IMR-90 (cell line): ENCODE measurements around the gene AXIN2. TPM values are rescaled to one million over a fixed set of nuclear protein-coding genes. Genes with fewer than 3 reads are reported as not detected.

Experiments used
- ATAC-seq: fragments of 200-7000 bp; cut with Tn5 transposase; 2 replicates; pipeline ENCODE4 v1.9.1; 2020; ENCODE audit warnings: low read depth, mild to moderate bottlenecking, moderate library complexity
- BruUV-seq: library from RNA; stranded (reverse); fragments of 400-500 nt; replicated peaks from 2 replicates; lab custom pipeline; 2021; lab: Mats Ljungman, UMichigan
- CTCF ChIA-PET: fragments of 300-600 bp; formaldehyde crosslinking; extraction: SDS; loops from one replicate; lab custom pipeline; 2021; ENCODE audit warnings: antibody characterized with exemption; lab: Yijun Ruan, JAX
- POLR2A ChIA-PET: fragments of 300-600 bp; sonication (Branson Sonifier 250); formaldehyde crosslinking; loops from one replicate; lab custom pipeline; 2022; ENCODE audit warnings: antibody characterized with exemption; ENCODE audit not compliant: unreplicated experiment; lab: Charles Lee
- DNase-seq: peaks from one replicate; pipeline ENCODE4 v3.0.0; 2013
- H2AFZ ChIP-seq: replicated peaks from 2 replicates; pipeline ENCODE3; 2013; ENCODE audit warnings: low read length, mild to moderate bottlenecking; ENCODE audit not compliant: poor library complexity
- H2AK5ac ChIP-seq: 2 replicates; pipeline ENCODE4 v1.6.1; 2013; ENCODE audit warnings: low read depth, low read length, inconsistent platforms
- H2AK9ac ChIP-seq: replicated peaks from 2 replicates; pipeline ENCODE3; 2013; ENCODE audit warnings: mild to moderate bottlenecking, low read depth, low read length, moderate library complexity; ENCODE audit not compliant: poor library complexity
- H2BK120ac ChIP-seq: 2 replicates; pipeline ENCODE4 v1.6.1; 2013; ENCODE audit warnings: low read depth, low read length, inconsistent platforms
- H2BK15ac ChIP-seq: 3 replicates; pipeline ENCODE4 v1.6.1; 2013; ENCODE audit warnings: low read depth, low read length, inconsistent platforms
- H2BK20ac ChIP-seq: 2 replicates; pipeline ENCODE4 v1.6.1; 2013; ENCODE audit warnings: low read depth, mild to moderate bottlenecking, inconsistent platforms, low read length, moderate library complexity
- H2BK5ac ChIP-seq: 2 replicates; pipeline ENCODE4 v1.6.1; 2013; ENCODE audit warnings: mild to moderate bottlenecking, low read depth, low read length, inconsistent platforms; ENCODE audit not compliant: poor library complexity, severe bottlenecking
- H3K14ac ChIP-seq: replicated peaks from 2 replicates; pipeline ENCODE4 v1.6.1; 2013; ENCODE audit warnings: low read depth, low read length, inconsistent platforms
- H3K18ac ChIP-seq: 2 replicates; pipeline ENCODE4 v1.6.1; 2013; ENCODE audit warnings: low read depth, low read length, control low read depth
- H3K23ac ChIP-seq: 2 replicates; pipeline ENCODE4 v1.6.1; 2013; ENCODE audit warnings: low read depth, low read length, inconsistent platforms
- H3K27ac ChIP-seq: 2 replicates; pipeline ENCODE4 v1.5.1; 2013; ENCODE audit warnings: mild to moderate bottlenecking, control low read depth, low read length; ENCODE audit not compliant: insufficient read depth
- H3K27me3 ChIP-seq: 2 replicates; pipeline ENCODE4 v1.6.1; 2013; ENCODE audit warnings: low read length; ENCODE audit not compliant: control insufficient read depth, insufficient read depth
- H3K36me3 ChIP-seq: 2 replicates; pipeline ENCODE4 v1.6.1; 2013; ENCODE audit warnings: low read length, mixed read lengths; ENCODE audit not compliant: control insufficient read depth, insufficient read depth
- H3K4ac ChIP-seq: 2 replicates; pipeline ENCODE4 v1.6.1; 2013; ENCODE audit warnings: low read depth, low read length, inconsistent platforms
- H3K4me1 ChIP-seq: 2 replicates; pipeline ENCODE4 v1.6.1; 2013; ENCODE audit warnings: low read length, mixed read lengths; ENCODE audit not compliant: control insufficient read depth, insufficient read depth
- H3K4me2 ChIP-seq: 2 replicates; pipeline ENCODE4 v1.6.1; 2013; ENCODE audit warnings: low read depth, mild to moderate bottlenecking, control low read depth, low read length, moderate library complexity
- H3K4me3 ChIP-seq: 2 replicates; pipeline ENCODE4 v1.5.1; 2013; ENCODE audit warnings: low read depth, mild to moderate bottlenecking, control low read depth, low read length, moderate library complexity; ENCODE audit not compliant: insufficient read depth
- H3K56ac ChIP-seq: 2 replicates; pipeline ENCODE4 v1.6.1; 2013; ENCODE audit warnings: low read length, inconsistent platforms; ENCODE audit not compliant: insufficient read depth; ENCODE audit errors: extremely low read depth
- H3K79me1 ChIP-seq, 2 experiments: 2 replicates each; pipeline ENCODE4 v1.6.1; 2013; ENCODE audit warnings: low read length in 2 of 2, inconsistent platforms in 1 of 2, low read depth in 1 of 2
- H3K9ac ChIP-seq: 2 replicates; pipeline ENCODE4 v1.6.1; 2013; ENCODE audit warnings: low read depth, low read length, control low read depth
- H3K9me1 ChIP-seq: 2 replicates; pipeline ENCODE4 v1.6.1; 2013; ENCODE audit warnings: low read length, inconsistent platforms; ENCODE audit not compliant: insufficient read depth
- H3K9me3 ChIP-seq: 2 replicates; pipeline ENCODE4 v1.6.1; 2013; ENCODE audit warnings: low read length; ENCODE audit not compliant: control insufficient read depth, insufficient read depth
- H4K20me1 ChIP-seq: 2 replicates; pipeline ENCODE4 v1.6.1; 2013; ENCODE audit warnings: low read length, inconsistent platforms; ENCODE audit not compliant: insufficient read depth
- H4K5ac ChIP-seq: 2 replicates; pipeline ENCODE4 v1.6.1; 2013; ENCODE audit warnings: mild to moderate bottlenecking, low read depth, low read length, control low read depth
- H4K8ac ChIP-seq, 2 experiments: 2 replicates each; pipeline ENCODE4 v1.6.1; 2013; ENCODE audit warnings: low read depth in 2 of 2, low read length in 2 of 2, control low read depth in 1 of 2, inconsistent platforms in 1 of 2
- H4K91ac ChIP-seq: 2 replicates; pipeline ENCODE4 v1.6.1; 2013; ENCODE audit warnings: low read depth, low read length, inconsistent platforms; ENCODE audit not compliant: insufficient read depth
- BHLHE40 ChIP-seq: fragments of 150-350 bp; IDR thresholded peaks from 2 replicates; pipeline ENCODE4 v1.6.1; 2016; ENCODE audit warnings: mild to moderate bottlenecking, low read depth, low read length
- CEBPB ChIP-seq: IDR thresholded peaks from 2 replicates; pipeline ENCODE4 v1.6.1; 2012; ENCODE audit warnings: low read depth, low read length, improper control_type of control experiment
- MAFK ChIP-seq: IDR thresholded peaks from 2 replicates; pipeline ENCODE4 v1.6.1; 2012; ENCODE audit warnings: low read depth, low read length, improper control_type of control experiment
- WGBS, 2 experiments: methylation state at CpG; one replicate each; pipeline versions ENCODE4 v1.1.5 to v1.1.7; 2013; ENCODE audit warnings: missing lambda C conversion rate in 2 of 2; ENCODE audit not compliant: insufficient read length in 1 of 2; ENCODE audit errors: extremely low coverage in 2 of 2; 5-methylcytosine and 5-hydroxymethylcytosine counted together
- dilution Hi-C: fragments of 300-500 bp; cut with HindIII; formaldehyde crosslinking; loops from one replicate; pipeline ENCODE4 v1.14.3; 2018; ENCODE audit warnings: low sequenced_read_pairs; ENCODE audit not compliant: unreplicated experiment
- in situ Hi-C: fragments of 300-500 bp; cut with MboI; formaldehyde crosslinking; loops from 3 replicates; pipeline ENCODE4 v1.14.3; 2019; ENCODE audit warnings: low sequenced_read_pairs, inconsistent platforms, mixed read lengths
- intact Hi-C: fragments of 100-400 bp; cut with micrococcal nuclease; formaldehyde crosslinking; loops from 2 replicates; pipeline ENCODE4 v1.10.0; 2022
- polyA plus RNA-seq, 3 experiments: library from polyadenylated mRNA; depleted of rRNA; stranded (reverse); fragments of >200 nt; gene quantifications; 2 replicates each; pipeline ENCODE4 v1.2.3, GENCODE V29; 2012; ENCODE audit warnings: low replicate concordance in 1 of 3
- total RNA-seq: library from RNA; depleted of rRNA; stranded (reverse); fragments of >200 nt; gene quantifications from 2 replicates; pipeline ENCODE4 v1.2.3, GENCODE V29; 2012

The AXIN2 gene
- total and polyA plus RNA-seq, 2 of the 4 experiments (the other 2 are of a cell fraction): 0.91 to 1.8 TPM

DNA sequence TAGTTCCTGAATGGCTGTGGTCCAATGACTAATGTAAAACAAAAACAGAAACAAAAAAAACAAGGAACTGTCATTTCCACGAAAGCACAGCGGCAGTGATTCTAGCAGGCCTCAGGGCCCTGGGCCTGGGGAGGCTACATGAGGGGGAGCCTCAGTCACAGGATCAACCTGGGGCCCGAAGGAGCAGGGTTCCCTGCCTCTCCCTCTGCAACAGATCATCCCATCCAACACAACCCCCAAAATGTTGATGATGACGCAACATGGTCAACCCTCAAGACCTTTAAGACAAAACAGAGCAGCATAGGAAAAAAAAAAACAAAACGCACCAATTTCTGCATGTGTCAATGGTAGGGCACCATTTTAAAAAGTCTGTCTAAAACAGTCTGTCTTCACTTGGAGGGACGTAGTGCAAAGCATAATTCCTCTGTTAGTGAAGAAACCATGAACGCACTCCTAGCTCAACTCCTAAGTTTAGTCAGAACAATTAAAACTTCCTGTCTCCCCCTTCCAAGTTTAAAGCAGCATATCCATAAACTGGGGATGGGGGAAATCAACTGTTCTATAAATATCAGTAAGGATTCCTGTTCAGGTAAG, 32.3 kb downstream of the AXIN2 start:
- H2AK9ac ChIP-seq: no peak overlapping the region
- no peak for DNase-seq
- no peak overlapping the region for H3K18ac ChIP-seq
- no peaks in the 10 kb centered on the region for H3K9me3 ChIP-seq
- H4K91ac ChIP-seq: no peak overlapping the region
- intact Hi-C loops: no loop called here
- H4K8ac ChIP-seq: no peak overlapping the region
- no peak overlapping the region for H3K14ac ChIP-seq
- no peak overlapping the region for H2BK120ac ChIP-seq
- H3K4me3 ChIP-seq: no peak overlapping the region
- H2AK5ac ChIP-seq: no peak overlapping the region
- H3K4ac ChIP-seq: no peak overlapping the region
- H3K56ac ChIP-seq: no peak overlapping the region
- no peaks in the 10 kb centered on the region for H3K79me1 ChIP-seq
- no peak overlapping the region for H3K9ac ChIP-seq
- no peaks in the 10 kb centered on the region for H3K27me3 ChIP-seq
- H3K36me3 ChIP-seq: peaks cover 10% of the 10 kb centered on the region; the same call in 1 of the 2 replicates
- H2AFZ ChIP-seq: no peak overlapping the region
- H2BK5ac ChIP-seq: no peak overlapping the region
- no peak for ATAC-seq
- in situ Hi-C loops: no loop called here
- peaks cover 20% of the 10 kb centered on the region for H3K4me1 ChIP-seq
- H2BK15ac ChIP-seq: no peak overlapping the region
- no peak overlapping the region for H3K23ac ChIP-seq
- H4K5ac ChIP-seq: no peak overlapping the region
- dilution Hi-C loops: no loop called here
- no peaks in the 10 kb centered on the region for H4K20me1 ChIP-seq
- TF ChIP-seq BHLHE40 (no peak), MAFK (no peak), CEBPB (peak; percentile 66)
- H3K27ac ChIP-seq: no peak overlapping the region
- CTCF ChIA-PET: no interaction called here
- no CpG with 5 or more reads among the region's 7 CpGs for WGBS, 2 experiments
- H2BK20ac ChIP-seq: no peak overlapping the region
- H3K4me2 ChIP-seq: no peak overlapping the region
- POLR2A ChIA-PET: no interaction called here
- no TSS peak for BruUV-seq
- peaks cover 6% of the 10 kb centered on the region; the same call in 1 of the 2 replicates for H3K9me1 ChIP-seq
